ENCODE measurements around the gene EXOC4. TPM values are rescaled to one million over a fixed set of nuclear protein-coding genes. Genes with fewer than 3 reads are reported as not detected.

The EXOC4 gene
- total and polyA plus RNA-seq, 7 donors: 7.6 to 63.0 (median 29.1) TPM

DNA sequence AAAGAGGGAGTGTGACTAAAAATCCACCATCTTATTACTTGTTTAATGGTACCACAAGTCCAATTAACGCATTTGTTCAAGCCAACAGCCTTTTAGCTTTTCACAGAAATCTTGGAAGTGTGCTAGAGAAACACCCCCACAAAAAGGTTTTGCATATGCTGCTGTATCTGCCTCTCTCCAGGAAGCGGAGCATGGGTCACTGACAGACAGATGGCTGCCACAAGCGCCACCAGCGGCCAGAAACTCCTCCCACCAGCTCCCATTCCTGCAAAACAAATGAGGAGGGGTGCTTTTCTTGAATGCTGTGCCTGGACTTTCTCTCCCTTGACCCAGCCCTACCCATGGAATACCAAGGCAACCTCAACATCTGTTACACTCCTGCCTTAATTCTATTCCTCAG lies 698.0 kb downstream of the EXOC4 start:
- 78 to 98% (median 81%) methylated on average over 4 of the region's 4 CpGs for WGBS, 3 donors
- H3K36me3 ChIP-seq (ENCODE audit: insufficient read depth in 1 of 2, low read depth in 1 of 2): no peaks in the 10 kb centered on the region
- H3K4me3 ChIP-seq: no peak overlapping the region

DNA sequence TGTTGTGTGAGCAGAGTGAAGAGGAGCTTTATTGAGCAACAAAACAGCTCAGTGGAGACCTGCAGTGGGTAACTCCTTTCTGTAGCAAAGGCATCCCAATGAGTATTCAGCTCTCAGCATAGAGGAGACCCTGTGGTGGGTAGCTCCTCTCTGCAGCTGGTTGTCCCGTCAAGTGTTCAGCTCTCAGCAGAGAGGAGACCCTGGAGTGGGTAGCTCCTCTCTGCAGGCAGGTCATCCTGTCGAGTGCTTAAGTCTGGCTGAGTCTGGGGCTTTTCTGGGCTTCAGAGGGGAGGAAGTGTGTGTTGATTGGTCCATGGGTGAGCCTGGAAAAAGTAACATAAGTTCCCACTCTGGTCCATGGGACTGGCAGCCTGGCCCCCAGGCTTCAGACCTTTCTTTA lies 702.3 kb downstream of the EXOC4 start:
- no peak overlapping the region for H3K4me3 ChIP-seq
- no peaks in the 10 kb centered on the region for H3K36me3 ChIP-seq (ENCODE audit: insufficient read depth in 1 of 2, low read depth in 1 of 2)
- H3K27me3 ChIP-seq (ENCODE audit: insufficient read depth in 3 of 3, low read length in 2 of 3): no peaks in the 10 kb centered on the region
- H3K4me1 ChIP-seq: no peaks in the 10 kb centered on the region
- WGBS, 3 donors: 97 to 100% (median 98%) methylated on average over 2 of the region's 2 CpGs
- no peak for ATAC-seq
- intact Hi-C loops (cut with DNase I): no loop called here
- no peak overlapping the region for H3K27ac ChIP-seq
- no peaks in the 10 kb centered on the region for H3K9me3 ChIP-seq
- TF ChIP-seq, protein P1, sequence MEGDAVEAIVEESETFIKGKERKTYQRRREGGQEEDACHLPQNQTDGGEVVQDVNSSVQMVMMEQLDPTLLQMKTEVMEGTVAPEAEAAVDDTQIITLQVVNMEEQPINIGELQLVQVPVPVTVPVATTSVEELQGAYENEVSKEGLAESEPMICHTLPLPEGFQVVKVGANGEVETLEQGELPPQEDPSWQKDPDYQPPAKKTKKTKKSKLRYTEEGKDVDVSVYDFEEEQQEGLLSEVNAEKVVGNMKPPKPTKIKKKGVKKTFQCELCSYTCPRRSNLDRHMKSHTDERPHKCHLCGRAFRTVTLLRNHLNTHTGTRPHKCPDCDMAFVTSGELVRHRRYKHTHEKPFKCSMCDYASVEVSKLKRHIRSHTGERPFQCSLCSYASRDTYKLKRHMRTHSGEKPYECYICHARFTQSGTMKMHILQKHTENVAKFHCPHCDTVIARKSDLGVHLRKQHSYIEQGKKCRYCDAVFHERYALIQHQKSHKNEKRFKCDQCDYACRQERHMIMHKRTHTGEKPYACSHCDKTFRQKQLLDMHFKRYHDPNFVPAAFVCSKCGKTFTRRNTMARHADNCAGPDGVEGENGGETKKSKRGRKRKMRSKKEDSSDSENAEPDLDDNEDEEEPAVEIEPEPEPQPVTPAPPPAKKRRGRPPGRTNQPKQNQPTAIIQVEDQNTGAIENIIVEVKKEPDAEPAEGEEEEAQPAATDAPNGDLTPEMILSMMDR (IDR thresholded peaks at IDR 0.05): no peak
- DNase-seq: no peak

More for the DNA sequence above, 698.0 kb downstream of the EXOC4 start:
- TF ChIP-seq, protein P1 (IDR thresholded peaks at IDR 0.05): no peak
- intact Hi-C loops (cut with DNase I): no loop called here
- Histone ChIP-seq H3K27me3 (ENCODE audit: insufficient read depth in 3 of 3, low read length in 2 of 3) (no peaks in the 10 kb centered on the region), H3K9me3 (no peaks in the 10 kb centered on the region), H3K27ac (no peak overlapping the region), H3K4me1 (no peaks in the 10 kb centered on the region)
- DNase-seq (no peak), ATAC-seq (no peak)

DNA sequence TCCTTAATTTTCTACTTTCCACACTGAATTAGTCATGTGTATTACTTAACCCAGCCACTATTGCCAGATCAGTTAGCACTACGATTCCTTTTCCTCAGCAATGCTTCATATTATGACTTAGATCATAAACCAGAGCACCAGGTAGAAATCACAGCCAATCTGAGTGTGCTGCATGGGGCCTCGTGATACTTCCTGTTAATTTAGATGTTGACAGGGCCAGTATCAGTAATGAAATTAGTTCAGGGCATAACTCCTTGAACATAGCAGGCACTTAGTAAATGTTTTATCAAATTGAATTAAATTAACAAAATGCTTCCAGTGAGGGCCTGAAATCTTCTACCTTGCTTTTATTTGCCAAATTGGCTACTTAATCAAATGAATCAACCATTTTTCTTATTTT lies 705.0 kb downstream of the EXOC4 start:
- H3K27me3 ChIP-seq (ENCODE audit: insufficient read depth in 3 of 3, low read length in 2 of 3): no peaks in the 10 kb centered on the region
- H3K4me1 ChIP-seq: no peaks in the 10 kb centered on the region
- intact Hi-C loops (cut with DNase I): no loop called here
- TF ChIP-seq, protein P1 (IDR thresholded peaks at IDR 0.05): no peak
- H3K27ac ChIP-seq: no peak overlapping the region
- no peaks in the 10 kb centered on the region for H3K36me3 ChIP-seq (ENCODE audit: insufficient read depth in 1 of 2, low read depth in 1 of 2)
- H3K4me3 ChIP-seq: no peak overlapping the region
- ATAC-seq (no peak), DNase-seq (no peak)
- WGBS, 3 donors: 64 to 67% (median 67%) methylated on average over 2 of the region's 2 CpGs
- H3K9me3 ChIP-seq: no peaks in the 10 kb centered on the region

DNA sequence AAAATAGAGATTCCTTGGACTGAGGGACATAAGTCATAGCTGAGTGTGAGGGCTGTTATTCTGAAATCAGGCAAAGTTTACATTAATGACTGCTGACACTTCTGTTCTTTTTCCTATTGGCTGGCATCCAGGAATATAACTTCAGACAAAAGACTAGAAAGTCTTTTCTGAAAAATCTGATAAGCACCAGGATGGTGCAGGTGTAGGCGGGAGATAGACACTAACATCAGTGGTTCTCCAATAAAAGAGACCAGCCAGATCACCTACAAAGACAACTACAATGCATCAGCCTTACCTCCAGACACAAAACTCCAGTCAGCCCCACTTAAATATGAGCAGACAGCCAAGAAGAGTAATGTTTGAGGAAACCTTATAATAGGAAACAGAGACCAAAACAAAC lies 705.9 kb downstream of the EXOC4 start:
- ATAC-seq (no peak), DNase-seq (no peak)
- Histone ChIP-seq H3K4me3 (no peak overlapping the region), H3K36me3 (ENCODE audit: insufficient read depth in 1 of 2, low read depth in 1 of 2) (no peaks in the 10 kb centered on the region), H3K27ac (no peak overlapping the region), H3K4me1 (no peaks in the 10 kb centered on the region), H3K9me3 (no peaks in the 10 kb centered on the region), H3K27me3 (ENCODE audit: insufficient read depth in 3 of 3, low read length in 2 of 3) (no peaks in the 10 kb centered on the region)
- intact Hi-C loops (cut with DNase I): no loop called here
- TF ChIP-seq, protein P1 (IDR thresholded peaks at IDR 0.05): no peak
- 94 to 100% (median 97%) methylated on average over 1 of the region's 1 CpG for WGBS, 3 donors

DNA sequence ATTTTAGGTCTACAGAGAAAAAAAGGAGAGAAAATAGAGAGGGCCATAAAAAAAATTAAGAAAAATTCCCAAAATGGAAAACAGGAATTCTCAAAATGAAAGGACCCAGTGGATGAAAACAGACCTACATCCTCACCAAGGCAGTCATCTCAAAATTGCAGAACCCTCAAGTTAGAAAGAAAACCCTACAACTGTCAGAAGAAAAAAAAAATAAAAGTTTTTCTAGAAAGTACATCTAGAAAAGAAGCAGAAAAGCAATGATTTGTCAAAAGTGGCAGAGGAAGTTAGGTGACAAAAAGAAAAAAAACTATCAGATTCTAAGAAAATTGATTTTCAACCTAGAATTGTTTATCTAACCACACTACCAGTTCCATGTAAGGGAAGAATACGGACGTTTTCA lies 706.6 kb downstream of the EXOC4 start:
- 94 to 98% (median 96%) methylated on average over 2 of the region's 2 CpGs for WGBS, 3 donors
- TF ChIP-seq, protein P1 (IDR thresholded peaks at IDR 0.05): no peak
- intact Hi-C loops (cut with DNase I): no loop called here
- Histone ChIP-seq H3K9me3 (no peaks in the 10 kb centered on the region), H3K36me3 (ENCODE audit: insufficient read depth in 1 of 2, low read depth in 1 of 2) (no peaks in the 10 kb centered on the region), H3K27ac (no peak overlapping the region), H3K4me1 (no peaks in the 10 kb centered on the region), H3K4me3 (no peak overlapping the region), H3K27me3 (ENCODE audit: insufficient read depth in 3 of 3, low read length in 2 of 3) (no peaks in the 10 kb centered on the region)
- ATAC-seq (no peak), DNase-seq (no peak)
